ENCODE data around the gene MGAT4A.

- TF ChIP-seq CTCF (IDR thresholded peaks at IDR 0.05; ENCODE audit: low read depth, low read length): no peak
- no peak for TF ChIP-seq POLR2A (IDR thresholded peaks at IDR 0.05; ENCODE audit: extremely low read depth, insufficient read length)
- TF ChIP-seq MAX (IDR thresholded peaks at IDR 0.05; ENCODE audit: low read depth, low read length): no peak
Observed at GRCh38 chr2:98769114-98769476, 38.2 kb upstream of the MGAT4A start.
